PC-9 (cell line): ENCODE data around the gene SLC35F6.

ENCODE experiments used
- EZH2 ChIP-seq: fragments of 200-600 bp; sonication (generic); IDR thresholded peaks from 2 replicates; pipeline ENCODE4 v1.8.0; 2017; ENCODE audit warnings: antibody characterized with exemption, low read depth
- TF ChIP-seq, protein P1 (sequence below): fragments of 200-600 bp; sonication (generic); conservative IDR thresholded peaks from 2 replicates; pipeline ENCODE4 v1.6.1; 2017; ENCODE audit warnings: mixed run types, antibody characterized with exemption, mild to moderate bottlenecking, moderate library complexity

DNA sequence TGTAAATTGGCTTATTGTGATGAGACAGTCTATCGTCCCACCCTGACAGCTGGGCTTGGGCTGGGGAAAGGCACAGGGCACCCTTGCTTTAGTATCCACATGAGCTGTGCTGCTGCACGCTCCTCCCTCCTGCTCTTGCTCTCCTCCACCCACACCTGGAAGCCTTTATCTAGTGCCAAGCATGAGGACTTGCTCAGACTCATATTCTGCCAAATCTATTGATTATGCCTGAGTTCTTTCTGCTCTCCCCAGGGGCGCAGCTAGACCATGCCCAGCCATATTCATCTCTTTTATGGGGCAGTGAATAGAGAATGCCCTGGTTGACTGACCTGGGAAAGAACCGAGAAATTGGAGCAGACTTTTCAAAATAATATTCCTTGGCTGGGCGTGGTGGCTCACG is 54.9 kb downstream of the SLC35F6 start:
- TF ChIP-seq, protein P1, sequence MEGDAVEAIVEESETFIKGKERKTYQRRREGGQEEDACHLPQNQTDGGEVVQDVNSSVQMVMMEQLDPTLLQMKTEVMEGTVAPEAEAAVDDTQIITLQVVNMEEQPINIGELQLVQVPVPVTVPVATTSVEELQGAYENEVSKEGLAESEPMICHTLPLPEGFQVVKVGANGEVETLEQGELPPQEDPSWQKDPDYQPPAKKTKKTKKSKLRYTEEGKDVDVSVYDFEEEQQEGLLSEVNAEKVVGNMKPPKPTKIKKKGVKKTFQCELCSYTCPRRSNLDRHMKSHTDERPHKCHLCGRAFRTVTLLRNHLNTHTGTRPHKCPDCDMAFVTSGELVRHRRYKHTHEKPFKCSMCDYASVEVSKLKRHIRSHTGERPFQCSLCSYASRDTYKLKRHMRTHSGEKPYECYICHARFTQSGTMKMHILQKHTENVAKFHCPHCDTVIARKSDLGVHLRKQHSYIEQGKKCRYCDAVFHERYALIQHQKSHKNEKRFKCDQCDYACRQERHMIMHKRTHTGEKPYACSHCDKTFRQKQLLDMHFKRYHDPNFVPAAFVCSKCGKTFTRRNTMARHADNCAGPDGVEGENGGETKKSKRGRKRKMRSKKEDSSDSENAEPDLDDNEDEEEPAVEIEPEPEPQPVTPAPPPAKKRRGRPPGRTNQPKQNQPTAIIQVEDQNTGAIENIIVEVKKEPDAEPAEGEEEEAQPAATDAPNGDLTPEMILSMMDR: no peak
- no peak for TF ChIP-seq EZH2
